IPS-18a (cell line): ENCODE measurements around the gene HLF.

Source experiments
- H3K27ac ChIP-seq: one replicate; pipeline ENCODE4 v1.5.1; 2013; ENCODE audit warnings: low read length
- H3K27me3 ChIP-seq: one replicate; pipeline ENCODE4 v1.6.1; 2013; ENCODE audit warnings: mild to moderate bottlenecking, low read length; ENCODE audit not compliant: control insufficient read depth, insufficient read depth
- H3K36me3 ChIP-seq: one replicate; pipeline ENCODE4 v1.6.1; 2013; ENCODE audit warnings: low read depth, low read length; ENCODE audit not compliant: control insufficient read depth
- H3K4me1 ChIP-seq: one replicate; pipeline ENCODE4 v1.6.1; 2013; ENCODE audit warnings: low read depth, low read length; ENCODE audit not compliant: control insufficient read depth
- H3K4me3 ChIP-seq: one replicate; pipeline ENCODE4 v1.5.1; 2013; ENCODE audit warnings: low read length
- H3K9ac ChIP-seq: one replicate; pipeline ENCODE4 v1.6.1; 2013; ENCODE audit warnings: mild to moderate bottlenecking, low read length, moderate library complexity
- H3K9me3 ChIP-seq: one replicate; pipeline ENCODE4 v1.6.1; 2013; ENCODE audit warnings: low read depth, low read length; ENCODE audit not compliant: control insufficient read depth

Gene HLF

DNA sequence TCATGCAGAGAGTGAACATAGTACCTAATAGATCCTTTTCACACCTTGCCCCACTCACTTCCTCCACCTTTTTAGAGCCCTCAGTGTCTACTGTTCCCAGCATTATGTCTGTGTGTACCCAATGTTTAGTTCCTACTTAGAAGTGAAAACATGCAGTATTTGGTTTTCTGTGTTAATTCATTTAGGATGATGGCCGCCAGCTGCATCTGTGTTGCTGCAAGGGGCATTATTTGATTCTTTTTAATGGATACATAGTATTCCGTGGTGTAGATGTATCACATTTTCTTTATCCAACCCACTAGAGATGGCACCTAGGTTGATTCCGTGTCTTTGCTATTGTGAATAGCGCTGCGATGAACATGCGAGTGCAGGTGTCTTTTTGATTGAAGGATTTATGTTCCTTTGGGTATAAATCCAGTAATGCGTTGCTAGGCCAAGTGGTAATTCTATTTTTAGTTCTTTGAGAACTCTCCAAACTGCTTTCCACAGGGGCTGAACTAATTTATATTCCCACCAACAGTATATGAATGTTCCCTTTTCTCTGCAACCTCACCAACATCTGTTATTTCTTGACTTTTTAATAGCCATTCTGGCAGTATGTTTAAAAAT lies 47.1 kb downstream of the HLF start:
- H3K9me3 ChIP-seq: no peaks in the 10 kb centered on the region
- no peaks in the 10 kb centered on the region for H3K27me3 ChIP-seq
- H3K4me3 ChIP-seq: no peak overlapping the region
- H3K27ac ChIP-seq: no peak overlapping the region
- H3K4me1 ChIP-seq: no peaks in the 10 kb centered on the region
- H3K36me3 ChIP-seq: no peaks in the 10 kb centered on the region
- H3K9ac ChIP-seq: no peak overlapping the region

DNA sequence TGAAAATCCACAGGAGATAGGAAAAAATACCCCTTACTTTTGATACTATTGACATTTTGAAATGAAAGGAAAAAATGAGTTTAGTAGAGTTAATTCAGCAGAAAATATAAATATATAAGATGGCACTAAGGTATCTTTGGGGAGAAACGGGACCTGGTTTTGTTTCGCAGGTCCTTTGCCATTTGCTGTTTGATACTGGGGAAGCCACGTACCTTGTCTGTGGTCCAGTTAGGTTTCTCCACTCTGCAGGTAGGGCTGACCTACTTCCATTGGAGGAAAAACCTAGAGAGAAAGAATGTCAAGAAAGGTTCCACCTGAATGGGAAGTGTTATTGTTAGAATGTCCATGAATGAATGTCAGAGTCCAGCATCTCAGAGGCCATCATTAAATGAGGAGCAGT lies 48.1 kb downstream of the HLF start:
- H3K4me3 ChIP-seq: no peak overlapping the region
- no peaks in the 10 kb centered on the region for H3K4me1 ChIP-seq
- H3K36me3 ChIP-seq: no peaks in the 10 kb centered on the region
- H3K9me3 ChIP-seq: no peaks in the 10 kb centered on the region
- H3K27ac ChIP-seq: no peak overlapping the region
- H3K9ac ChIP-seq: no peak overlapping the region
- H3K27me3 ChIP-seq: no peaks in the 10 kb centered on the region

DNA sequence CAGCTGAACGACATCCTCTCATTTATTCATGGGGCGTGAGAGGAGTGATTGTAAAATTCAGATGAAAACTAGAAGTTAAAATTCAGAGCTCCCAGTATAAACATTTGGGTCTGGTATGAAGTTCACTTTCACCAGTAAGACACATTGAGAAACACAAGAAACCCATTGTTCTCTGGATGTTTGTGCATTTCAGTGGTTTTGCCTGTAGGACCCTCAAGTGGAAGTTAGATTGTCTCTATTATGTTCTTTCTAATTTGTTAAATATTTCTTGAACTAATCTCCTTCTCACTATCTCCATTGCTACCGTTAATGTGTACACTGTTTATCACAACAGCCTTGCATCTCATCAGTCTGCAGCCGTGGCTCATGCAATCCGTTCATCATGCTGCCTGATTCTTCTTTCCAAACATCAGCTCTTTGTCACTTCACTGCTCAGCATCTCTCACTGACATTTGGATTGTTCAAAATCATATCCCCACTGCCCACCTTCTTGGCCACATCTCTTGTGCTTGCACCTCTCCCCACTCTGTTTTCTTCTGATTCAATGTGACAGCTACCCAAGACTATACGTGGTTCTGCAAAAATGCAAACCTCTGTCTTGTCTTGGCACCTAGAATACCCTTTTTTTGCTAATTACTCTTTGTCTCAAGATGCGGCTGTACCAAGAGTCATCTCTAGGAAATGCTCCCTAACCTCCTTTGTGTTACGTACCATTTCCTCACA lies 49.5 kb downstream of the HLF start:
- no peaks in the 10 kb centered on the region for H3K36me3 ChIP-seq
- H3K27ac ChIP-seq: no peak overlapping the region
- no peaks in the 10 kb centered on the region for H3K27me3 ChIP-seq
- no peak overlapping the region for H3K9ac ChIP-seq
- no peak overlapping the region for H3K4me3 ChIP-seq
- H3K4me1 ChIP-seq: no peaks in the 10 kb centered on the region
- no peaks in the 10 kb centered on the region for H3K9me3 ChIP-seq

DNA sequence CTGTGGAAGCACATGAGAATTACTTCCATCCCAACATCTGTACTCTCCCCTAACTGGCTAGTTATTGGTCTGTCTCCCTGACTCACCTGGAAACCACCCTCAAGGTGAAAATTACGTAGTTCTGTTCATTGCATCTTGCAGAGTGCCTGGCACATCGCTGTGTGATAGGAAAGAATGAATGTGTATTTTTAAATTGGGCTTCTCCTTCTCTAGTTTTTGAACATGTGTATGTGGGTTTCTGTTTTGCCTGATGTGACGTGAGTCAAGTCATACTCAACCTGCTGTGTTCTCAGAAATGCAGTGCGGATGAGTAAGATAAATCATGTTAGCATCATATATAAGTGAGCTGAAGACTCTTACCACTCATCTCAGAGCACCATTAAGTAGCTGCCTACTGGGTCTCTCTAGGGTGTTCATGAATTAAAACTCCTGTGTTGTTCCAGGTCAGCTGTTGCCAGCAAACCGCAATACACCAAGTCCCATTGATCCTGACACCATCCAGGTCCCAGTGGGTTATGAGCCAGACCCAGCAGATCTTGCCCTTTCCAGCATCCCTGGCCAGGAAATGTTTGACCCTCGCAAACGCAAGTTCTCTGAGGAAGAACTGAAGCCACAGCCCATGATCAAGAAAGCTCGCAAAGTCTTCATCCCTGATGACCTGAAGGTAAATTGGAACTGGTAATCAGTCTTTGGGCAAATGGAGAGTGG lies 50.2 kb downstream of the HLF start:
- Histone ChIP-seq H3K9me3 (no peaks in the 10 kb centered on the region), H3K4me3 (no peak overlapping the region), H3K9ac (no peak overlapping the region), H3K27me3 (no peaks in the 10 kb centered on the region), H3K4me1 (no peaks in the 10 kb centered on the region), H3K36me3 (no peaks in the 10 kb centered on the region), H3K27ac (no peak overlapping the region)

DNA sequence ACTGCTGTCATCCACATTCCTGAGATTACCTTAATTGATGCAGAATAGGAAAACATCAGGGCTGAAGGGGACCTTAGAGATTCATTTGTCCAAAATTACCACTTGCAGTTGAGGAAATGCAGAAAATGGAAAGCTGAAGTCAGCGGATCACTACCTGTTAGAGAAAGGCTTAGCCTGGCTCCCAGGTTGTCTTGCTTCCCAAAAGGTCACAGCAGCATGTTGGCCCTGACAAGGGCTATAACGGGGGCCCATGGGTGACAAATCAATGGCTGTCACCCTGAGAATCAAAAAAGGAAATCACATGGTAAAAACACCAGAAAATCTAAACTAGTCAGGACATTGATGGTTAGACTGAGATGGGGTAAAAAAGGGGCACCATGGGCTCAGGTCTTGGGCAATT lies 51.7 kb downstream of the HLF start:
- Histone ChIP-seq H3K4me1 (no peaks in the 10 kb centered on the region), H3K27ac (no peak overlapping the region), H3K9ac (no peak overlapping the region), H3K9me3 (no peaks in the 10 kb centered on the region), H3K27me3 (no peaks in the 10 kb centered on the region), H3K4me3 (no peak overlapping the region), H3K36me3 (no peaks in the 10 kb centered on the region)

DNA sequence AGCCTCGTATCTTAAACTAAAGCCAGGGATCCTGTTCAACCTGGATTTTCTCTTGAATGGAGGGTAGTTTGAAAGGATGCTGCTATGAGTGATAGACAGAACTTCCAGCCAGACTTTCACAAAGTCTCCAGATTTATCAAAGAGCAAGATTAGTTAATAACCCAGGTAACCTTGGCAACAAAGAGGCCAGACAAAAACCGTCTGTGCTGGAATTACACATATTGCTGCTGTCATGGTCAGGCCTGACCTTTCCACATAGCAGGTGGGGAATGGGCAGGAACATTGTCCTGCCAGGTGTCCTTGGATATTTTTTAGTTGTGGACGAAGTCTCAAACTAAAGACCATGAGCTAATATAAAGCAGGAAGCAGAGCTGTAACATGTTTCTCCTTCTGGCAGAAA lies 52.5 kb downstream of the HLF start:
- Histone ChIP-seq H3K9me3 (no peaks in the 10 kb centered on the region), H3K4me3 (no peak overlapping the region), H3K4me1 (no peaks in the 10 kb centered on the region), H3K27me3 (no peaks in the 10 kb centered on the region), H3K9ac (no peak overlapping the region), H3K27ac (no peak overlapping the region), H3K36me3 (no peaks in the 10 kb centered on the region)

DNA sequence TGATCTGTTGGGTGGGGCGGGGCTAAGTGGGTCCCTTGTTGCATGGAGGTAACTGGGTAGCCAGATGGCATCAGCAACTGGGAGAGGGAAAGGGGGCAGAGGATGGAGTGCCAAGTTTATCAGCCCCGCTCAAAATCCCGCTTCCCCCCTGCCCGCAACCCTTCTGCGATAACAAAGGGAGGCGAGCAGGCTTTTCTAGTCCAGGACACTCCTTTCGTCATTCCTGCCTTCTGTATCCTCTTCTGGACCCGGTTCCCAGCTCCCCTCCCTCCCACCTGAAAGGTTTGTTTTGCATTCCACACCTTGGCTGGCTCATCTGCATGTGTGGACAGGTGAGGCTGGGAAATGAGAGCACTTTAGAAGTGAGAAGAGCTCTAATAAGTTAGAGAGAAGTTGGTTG lies 53.3 kb downstream of the HLF start:
- Histone ChIP-seq H3K36me3 (no peaks in the 10 kb centered on the region), H3K27ac (no peak overlapping the region), H3K9ac (no peak overlapping the region), H3K9me3 (no peaks in the 10 kb centered on the region), H3K27me3 (no peaks in the 10 kb centered on the region), H3K4me1 (no peaks in the 10 kb centered on the region), H3K4me3 (no peak overlapping the region)

DNA sequence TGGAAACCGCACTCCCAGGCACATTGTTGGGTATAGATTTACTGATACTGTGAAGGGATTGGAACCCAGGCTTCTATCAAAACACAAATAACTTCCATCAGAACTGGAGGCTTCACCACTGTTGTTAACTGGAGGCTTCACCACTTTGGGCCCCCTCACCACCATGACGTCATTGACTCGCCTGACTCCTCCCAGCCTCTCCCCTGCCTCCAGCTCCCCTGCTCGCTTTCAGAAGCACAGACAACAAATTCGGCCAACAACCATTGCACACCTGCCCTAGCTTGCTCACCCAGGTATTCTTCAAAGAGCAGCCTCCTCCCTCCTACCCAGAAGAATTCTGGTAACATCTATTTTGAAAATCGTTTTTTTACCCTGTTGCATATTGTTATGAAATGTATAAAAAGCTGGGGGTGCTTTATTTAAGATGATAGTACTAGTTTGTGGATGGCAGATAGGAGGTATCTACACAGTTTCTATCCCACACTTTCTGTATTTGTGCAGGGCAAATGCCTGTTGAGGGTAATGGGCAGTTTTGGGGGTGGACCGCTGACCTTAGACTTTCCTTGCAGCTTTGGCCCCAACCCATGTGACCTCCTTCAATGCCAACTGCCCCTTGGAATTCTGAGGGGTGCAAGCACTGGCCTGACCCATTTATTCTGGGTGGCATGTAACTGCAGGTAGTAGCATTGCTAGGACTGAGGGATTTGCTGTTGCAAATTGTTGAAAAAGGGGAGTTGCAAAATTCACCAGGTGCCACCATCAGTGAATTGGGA lies 54.1 kb downstream of the HLF start:
- H3K27ac ChIP-seq: no peak overlapping the region
- no peak overlapping the region for H3K9ac ChIP-seq
- no peaks in the 10 kb centered on the region for H3K9me3 ChIP-seq
- no peaks in the 10 kb centered on the region for H3K4me1 ChIP-seq
- no peak overlapping the region for H3K4me3 ChIP-seq
- no peaks in the 10 kb centered on the region for H3K27me3 ChIP-seq
- no peaks in the 10 kb centered on the region for H3K36me3 ChIP-seq

DNA sequence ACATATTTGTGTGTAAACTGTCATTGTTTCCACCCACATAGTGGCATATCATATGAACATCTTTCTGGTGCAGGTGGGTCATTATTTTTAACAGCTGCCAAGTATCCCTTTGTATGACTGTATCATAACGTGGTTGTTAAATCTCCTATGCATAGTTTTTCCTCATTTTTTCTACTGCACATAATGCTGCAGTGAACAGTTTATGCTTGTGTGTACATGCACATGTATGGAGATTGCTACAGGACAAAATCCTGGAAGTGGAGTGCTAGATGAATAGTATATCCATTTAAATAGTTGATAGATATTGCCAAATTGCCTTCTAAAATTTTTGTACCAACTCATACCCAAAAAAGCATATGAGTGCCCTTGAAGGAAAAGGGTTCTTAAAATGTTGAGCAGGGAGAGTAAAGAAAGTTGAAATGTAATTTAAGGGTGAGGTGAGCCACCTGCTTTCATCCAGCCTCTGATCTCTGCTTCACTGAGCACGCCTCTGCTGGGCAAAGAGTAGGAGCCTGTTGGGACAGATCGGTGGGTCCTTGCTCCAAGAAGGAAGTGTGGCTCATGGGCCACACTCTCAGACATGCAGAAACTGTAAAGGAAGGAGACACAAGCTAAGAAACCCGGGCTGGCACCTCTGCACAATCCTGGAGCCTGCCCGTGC lies 55.3 kb downstream of the HLF start:
- H3K4me1 ChIP-seq: no peaks in the 10 kb centered on the region

DNA sequence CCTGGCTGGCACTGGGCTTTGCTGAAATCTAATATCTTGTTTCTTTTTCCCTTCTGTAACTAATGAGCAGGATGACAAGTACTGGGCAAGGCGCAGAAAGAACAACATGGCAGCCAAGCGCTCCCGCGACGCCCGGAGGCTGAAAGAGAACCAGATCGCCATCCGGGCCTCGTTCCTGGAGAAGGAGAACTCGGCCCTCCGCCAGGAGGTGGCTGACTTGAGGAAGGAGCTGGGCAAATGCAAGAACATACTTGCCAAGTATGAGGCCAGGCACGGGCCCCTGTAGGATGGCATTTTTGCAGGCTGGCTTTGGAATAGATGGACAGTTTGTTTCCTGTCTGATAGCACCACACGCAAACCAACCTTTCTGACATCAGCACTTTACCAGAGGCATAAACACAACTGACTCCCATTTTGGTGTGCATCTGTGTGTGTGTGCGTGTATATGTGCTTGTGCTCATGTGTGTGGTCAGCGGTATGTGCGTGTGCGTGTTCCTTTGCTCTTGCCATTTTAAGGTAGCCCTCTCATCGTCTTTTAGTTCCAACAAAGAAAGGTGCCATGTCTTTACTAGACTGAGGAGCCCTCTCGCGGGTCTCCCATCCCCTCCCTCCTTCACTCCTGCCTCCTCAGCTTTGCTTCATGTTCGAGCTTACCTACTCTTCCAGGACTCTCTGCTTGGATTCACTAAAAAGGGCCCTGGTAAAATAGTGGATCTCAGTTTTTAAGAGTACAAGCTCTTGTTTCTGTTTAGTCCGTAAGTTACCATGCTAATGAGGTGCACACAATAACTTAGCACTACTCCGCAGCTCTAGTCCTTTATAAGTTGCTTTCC lies 56.0 kb downstream of the HLF start:
- Histone ChIP-seq H3K4me3 (no peak overlapping the region), H3K27me3 (no peaks in the 10 kb centered on the region), H3K36me3 (no peaks in the 10 kb centered on the region), H3K4me1 (no peaks in the 10 kb centered on the region), H3K27ac (no peak overlapping the region), H3K9me3 (no peaks in the 10 kb centered on the region), H3K9ac (no peak overlapping the region)

More for the DNA sequence above, 55.3 kb downstream of the HLF start:
- Histone ChIP-seq H3K36me3 (no peaks in the 10 kb centered on the region), H3K4me3 (no peak overlapping the region), H3K27ac (no peak overlapping the region), H3K9ac (no peak overlapping the region), H3K9me3 (no peaks in the 10 kb centered on the region), H3K27me3 (no peaks in the 10 kb centered on the region)
